ENCODE measurements around the gene TREM2.
"Not testable (repeated sequence)": the region's sequence is repeated elsewhere in the genome, so short reads cannot be mapped to it uniquely, and the experiment has no call there.

Gene TREM2

DNA sequence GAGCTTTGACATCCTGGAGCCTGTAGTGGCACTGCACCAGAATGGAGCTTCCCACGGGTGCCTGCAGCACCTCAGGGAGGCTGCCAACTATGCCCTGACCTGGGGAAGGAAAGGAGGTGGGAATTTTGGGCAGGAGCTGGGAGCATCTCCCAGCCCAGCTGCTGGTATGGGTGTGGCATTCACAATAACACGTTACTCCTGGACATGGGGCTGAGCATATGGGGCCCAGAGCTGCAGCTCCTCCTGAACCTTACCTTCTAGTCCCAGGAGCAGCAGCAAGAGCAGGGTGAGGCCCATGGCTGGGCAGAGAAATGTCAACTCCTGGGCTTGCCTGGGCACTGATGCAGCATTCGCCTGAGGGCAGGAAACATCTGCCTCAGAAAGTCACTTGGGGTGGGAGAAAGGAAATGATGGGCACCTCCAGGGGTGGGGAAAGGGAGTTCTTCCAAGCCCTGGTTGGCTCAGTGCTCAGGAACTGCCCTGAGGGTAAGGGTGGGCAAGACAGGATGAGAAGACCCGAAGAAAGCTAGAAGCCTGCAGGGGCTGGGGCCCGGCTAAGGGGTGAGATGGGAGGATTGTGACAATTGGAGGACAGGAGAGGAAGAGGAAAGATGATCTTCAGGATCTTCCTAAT, 8.8 kb downstream of the TREM2 start, which contains the start of gene TREML1:
Gene TREML1, minus strand, starts transcription at position 356 of the 634 bp plus-strand sequence. Its CDS starts 59 bp downstream, at position 297.
- no peak for DNase-seq

GRCh38 chr6:41153451-41153850, 9.5 kb downstream of the TREM2 start:
- no peak for DNase-seq

- DNase-seq, result no peak
Measured at GRCh38 chr6:41150671-41151070, 12.2 kb downstream of the TREM2 start.

DNA sequence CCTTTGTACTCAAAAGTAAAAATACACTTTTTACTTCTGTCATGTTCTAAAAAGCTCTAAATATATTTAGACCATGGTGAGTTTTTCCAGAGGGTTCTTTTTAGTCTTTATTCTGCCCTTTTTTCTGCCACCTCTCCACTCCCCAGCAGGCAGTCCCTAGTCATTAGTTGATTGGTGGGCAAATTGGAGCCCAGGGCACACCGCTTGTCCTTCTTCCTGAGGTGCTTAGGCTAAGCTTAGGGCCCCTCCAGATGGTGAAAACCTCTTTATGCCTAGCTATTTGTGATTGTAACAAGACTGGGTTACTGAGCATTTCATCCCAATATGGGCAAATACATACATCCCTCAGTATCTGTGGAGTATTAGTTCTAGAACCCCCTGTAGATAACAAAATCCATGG, 15.0 kb downstream of the TREM2 start:
- no peak for DNase-seq

DNA sequence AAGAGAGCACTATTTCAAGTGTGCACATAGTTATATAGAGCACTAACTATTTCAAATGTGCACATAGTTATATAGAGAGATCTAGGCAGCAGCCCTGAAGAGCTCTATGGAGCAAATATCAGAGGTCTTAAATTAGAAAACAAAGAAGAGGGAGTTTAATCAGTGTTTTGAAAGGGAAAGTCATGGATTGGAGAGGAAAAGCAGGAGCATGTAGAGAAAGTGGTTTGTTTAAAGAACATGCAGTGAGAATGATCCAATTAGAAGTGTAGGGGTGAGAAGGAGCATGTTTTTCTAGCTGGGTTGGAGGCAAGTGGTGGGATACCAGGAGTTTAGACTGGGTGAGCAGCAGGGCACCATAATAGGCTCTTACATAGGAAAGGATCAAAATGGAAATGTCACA, 26.0 kb downstream of the TREM2 start:
- DNase-seq, result no peak

- DNase-seq, result no peak
Measured at GRCh38 chr6:41135062-41135832, 27.7 kb downstream of the TREM2 start.

DNA sequence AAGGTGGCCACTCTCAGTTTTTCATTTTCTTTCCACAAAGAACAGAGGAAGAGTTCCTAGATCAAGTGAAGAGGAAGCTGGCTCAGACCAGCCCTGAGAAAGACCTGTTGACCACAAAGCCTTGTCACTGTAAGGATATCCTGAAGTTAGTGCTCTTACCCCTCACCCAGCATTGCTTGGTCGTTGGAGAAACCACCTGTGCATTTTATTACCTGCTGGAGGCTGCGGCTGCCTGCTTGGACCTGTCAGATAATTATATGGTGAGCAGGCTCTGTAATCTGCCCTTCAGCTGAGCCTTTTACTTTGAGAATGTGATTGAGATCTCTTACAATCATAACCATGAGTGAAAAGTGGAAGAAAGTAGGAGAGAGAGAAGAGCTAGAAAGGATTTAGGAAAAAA, 30.7 kb downstream of the TREM2 start:
- no peak for DNase-seq

DNA sequence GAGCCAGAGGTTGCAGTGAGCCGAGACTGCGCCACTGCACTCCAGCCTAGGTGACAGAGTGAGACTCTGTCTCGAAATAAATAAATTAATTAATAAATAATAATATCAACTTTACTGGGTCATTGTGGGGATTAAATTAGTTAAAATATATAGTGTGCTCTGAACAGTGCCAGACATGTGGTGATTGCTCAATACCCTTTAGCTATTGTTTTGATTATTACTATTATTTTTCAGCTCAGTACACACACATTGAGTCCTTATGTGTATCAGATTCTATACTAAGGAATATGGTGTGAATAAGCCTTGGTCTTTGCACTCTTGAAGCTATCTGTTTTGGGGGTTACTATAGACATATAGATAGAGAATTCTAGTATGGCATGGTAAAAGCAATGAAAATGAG, 37.6 kb downstream of the TREM2 start:
- DNase-seq, result no peak

- DNase-seq, result no peak
Measured at GRCh38 chr6:41122918-41123317, 40.0 kb downstream of the TREM2 start.

DNA sequence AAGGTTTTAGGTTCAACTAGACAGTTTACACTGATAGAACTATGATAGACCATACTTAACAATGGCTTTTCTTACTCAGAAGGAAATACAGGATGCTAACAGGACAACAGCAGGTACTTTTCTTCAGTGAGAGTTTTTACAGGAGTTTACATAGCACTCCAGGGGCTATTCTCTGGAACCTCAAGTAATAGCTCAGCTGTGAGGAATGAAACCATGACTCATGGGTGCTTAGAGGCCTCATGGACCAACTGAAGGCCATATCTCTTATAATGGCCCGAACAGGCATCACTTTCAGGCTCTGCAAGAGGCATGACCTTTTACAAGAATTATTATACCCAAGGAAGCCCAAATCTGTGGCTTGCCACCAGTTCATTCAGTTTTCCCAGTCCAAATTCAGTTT, 40.5 kb downstream of the TREM2 start:
- DNase-seq, result no peak

DNA sequence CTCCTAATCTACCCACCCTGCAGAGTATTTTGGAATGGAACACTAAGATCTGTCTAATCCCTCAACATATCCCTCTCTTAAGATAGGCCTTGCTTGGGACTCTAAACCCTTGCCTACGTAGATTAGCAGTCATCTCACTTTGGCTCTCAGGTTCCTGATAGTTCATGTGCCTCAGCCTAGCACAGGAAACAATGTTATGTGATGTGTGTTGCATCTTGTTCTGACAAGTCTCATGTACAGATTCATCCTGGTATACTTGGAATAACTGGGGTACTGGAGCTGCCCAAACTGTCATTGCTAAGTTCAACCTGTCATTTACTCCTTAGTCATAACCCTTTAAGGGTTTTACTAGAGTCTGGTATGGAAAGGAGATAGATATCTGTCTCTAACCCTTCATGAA, 42.9 kb downstream of the TREM2 start:
- no peak for DNase-seq

GRCh38 chr6:41119508-41119907, 43.4 kb downstream of the TREM2 start:
- DNase-seq, result no peak

DNA sequence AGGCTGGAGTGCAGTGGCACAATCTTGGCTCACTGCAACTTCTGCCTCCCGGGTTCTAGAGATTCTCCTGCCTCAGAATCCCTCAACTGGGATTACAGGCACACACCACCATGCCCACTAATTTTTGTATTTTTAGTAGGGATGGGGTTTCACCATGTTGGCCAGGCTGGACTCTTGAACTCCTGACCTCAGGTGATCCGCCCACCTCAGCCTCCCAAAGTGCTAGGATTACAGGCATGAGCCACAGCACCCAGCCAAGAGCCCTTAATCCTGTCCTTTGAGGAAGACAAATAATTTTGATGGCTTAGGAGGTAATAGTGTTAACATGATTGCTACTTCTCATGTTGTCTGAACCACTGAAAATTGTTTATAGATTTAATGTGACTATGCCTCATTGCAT, 47.9 kb downstream of the TREM2 start:
- DNase-seq, result not testable (repeated sequence)

- DNase-seq, result no peak
Measured at GRCh38 chr6:41111017-41111416, 51.9 kb downstream of the TREM2 start.
